WTC11 (cell line): Measurements from ENCODE around the gene TPM2. TPM values are rescaled to one million over a fixed set of nuclear protein-coding genes. Genes with fewer than 3 reads are reported as not detected.
A peak's percentile ranks its signal among the peaks of the same experiment; 100 is the strongest.

ENCODE experiments used
- ATAC-seq: fragments of 200-7000 bp; cut with Tn5 transposase; 2 replicates; pipeline ENCODE4 v1.10.0; 2021; ENCODE audit warnings: mild to moderate bottlenecking, moderate library complexity
- CTCF ChIA-PET: fragments of 300-600 bp; sonication (Branson Sonifier 250); formaldehyde crosslinking; loops from one replicate; lab custom pipeline; 2021; ENCODE audit warnings: antibody characterized with exemption; lab: Charles Lee
- POLR2A ChIA-PET: fragments of 350-600 bp; sonication (Branson Sonifier 250); formaldehyde crosslinking; loops from one replicate; lab custom pipeline; 2021; ENCODE audit warnings: antibody characterized with exemption; lab: Charles Lee
- DNase-seq: peaks from one replicate; pipeline ENCODE4 v3.0.0; 2021; ENCODE audit warnings: low spot score
- H3K27ac Mint-ChIP-seq: 2 replicates; pipeline ENCODE4 v1.8.0; 2021; ENCODE audit warnings: mixed read lengths
- H3K27me3 Mint-ChIP-seq: 2 replicates; pipeline ENCODE4 v1.8.0; 2021; ENCODE audit warnings: low read depth, mild to moderate bottlenecking, moderate library complexity, mixed read lengths
- H3K36me3 Mint-ChIP-seq: 2 replicates; pipeline ENCODE4 v1.8.0; 2021; ENCODE audit warnings: mixed read lengths
- H3K4me1 Mint-ChIP-seq: 2 replicates; pipeline ENCODE4 v1.8.0; 2022; ENCODE audit warnings: mixed read lengths
- H3K4me3 Mint-ChIP-seq: 2 replicates; pipeline ENCODE4 v1.8.0; 2021; ENCODE audit warnings: mild to moderate bottlenecking, moderate library complexity, mixed read lengths
- H3K9me3 Mint-ChIP-seq: 2 replicates; pipeline ENCODE4 v1.8.0; 2021; ENCODE audit warnings: mixed read lengths
- ARID4B ChIP-seq: sonication (generic); formaldehyde crosslinking; IDR thresholded peaks from 2 replicates; pipeline ENCODE4 v1.8.0; 2023; ENCODE audit warnings: missing genetic modification reagents, mild to moderate bottlenecking, borderline replicate concordance
- ATF1 ChIP-seq: sonication (generic); formaldehyde crosslinking; IDR thresholded peaks from 2 replicates; pipeline ENCODE4 v1.8.1; 2023; ENCODE audit warnings: mild to moderate bottlenecking, moderate library complexity, missing genetic modification reagents
- ETV6 ChIP-seq: sonication (generic); formaldehyde crosslinking; IDR thresholded peaks from 2 replicates; pipeline ENCODE4 v1.8.1; 2022; ENCODE audit warnings: mild to moderate bottlenecking, missing genetic modification reagents
- HMGXB4 ChIP-seq: sonication (generic); formaldehyde crosslinking; IDR thresholded peaks from 2 replicates; pipeline ENCODE4 v1.8.1; 2023; ENCODE audit warnings: mild to moderate bottlenecking, moderate library complexity, missing genetic modification reagents
- NFATC4 ChIP-seq: fragments of 250-450 bp; sonication (Bioruptor Pico); IDR thresholded peaks from 2 replicates; pipeline ENCODE4 v1.9.0; 2021; ENCODE audit warnings: mild to moderate bottlenecking
- SMAD4 ChIP-seq: sonication (generic); formaldehyde crosslinking; IDR thresholded peaks from 2 replicates; pipeline ENCODE4 v1.8.0; 2022; ENCODE audit warnings: mild to moderate bottlenecking, missing genetic modification reagents
- STAT6 ChIP-seq: sonication (generic); formaldehyde crosslinking; conservative IDR thresholded peaks from 2 replicates; pipeline ENCODE4 v1.8.1; 2023; ENCODE audit warnings: mild to moderate bottlenecking, low read depth, missing genetic modification reagents, moderate library complexity
- TP53 ChIP-seq: sonication (generic); formaldehyde crosslinking; IDR thresholded peaks from 2 replicates; pipeline ENCODE4 v1.8.1; 2023; ENCODE audit warnings: mild to moderate bottlenecking, missing genetic modification reagents
- ZNF219 ChIP-seq: sonication (generic); formaldehyde crosslinking; IDR thresholded peaks from 2 replicates; pipeline ENCODE4 v1.8.0; 2023; ENCODE audit warnings: missing genetic modification reagents, mild to moderate bottlenecking, borderline replicate concordance
- ZNF317 ChIP-seq: sonication (generic); formaldehyde crosslinking; IDR thresholded peaks from 2 replicates; pipeline ENCODE4 v1.8.1; 2023; ENCODE audit warnings: low read depth, mild to moderate bottlenecking, moderate library complexity, missing genetic modification reagents, borderline replicate concordance
- ZNF425 ChIP-seq: fragments of 250-450 bp; sonication (Bioruptor Pico); conservative IDR thresholded peaks from 2 replicates; pipeline ENCODE4 v1.9.0; 2021; ENCODE audit warnings: mild to moderate bottlenecking
- ZSCAN18 ChIP-seq: fragments of 250-450 bp; sonication (Bioruptor Pico); IDR thresholded peaks from 2 replicates; pipeline ENCODE4 v2.1.2; 2022; ENCODE audit warnings: mild to moderate bottlenecking, moderate library complexity
- total RNA-seq: library from RNA; stranded (reverse); gene quantifications from 3 replicates; pipeline ENCODE4 v1.2.3, GENCODE V29; 2021

Gene TPM2
- total RNA-seq, 1 experiment from 2014 or later, result 146 TPM

- no peak for TF ChIP-seq HMGXB4 (CRISPR knock-in tag)
- TF ChIP-seq TP53 (CRISPR knock-in tag), result no peak
- no peak for TF ChIP-seq ZNF317 (CRISPR knock-in tag)
- TF ChIP-seq STAT6, result no peak
- no peak for TF ChIP-seq ZNF425 (CRISPR knock-in tag)
- TF ChIP-seq ATF1 (CRISPR knock-in tag), result no peak
- no peak for TF ChIP-seq SMAD4
- TF ChIP-seq ZNF219 (CRISPR knock-in tag), result no peak
- TF ChIP-seq, all 79 proteins: peak for 0
Observed at GRCh38 chr9:35690294-35690613, 529 bp upstream of the TPM2 start (continued).

- ATAC-seq, result no peak
- no peaks in the 10 kb centered on the region for H3K27me3 Mint-ChIP-seq
- H3K9me3 Mint-ChIP-seq, result no peaks in the 10 kb centered on the region
- H3K4me3 Mint-ChIP-seq, result peak overlapping the region; percentile 91
- DNase-seq, result no peak
- 0 out of 2 replicates have a peak overlapping the region, but pooled peaks have one; percentile 48 for H3K27ac Mint-ChIP-seq
- CTCF ChIA-PET, result interaction anchor here (0.6 to 6.8 kb wide), 10 partner anchors 8 to 121 kb away, joined by 3 to 49 read pairs (median 19); partner anchors contain the start of genes ARHGEF39, CCDC107 and TESK1
- peaks cover 23% of the 10 kb centered on the region for H3K4me1 Mint-ChIP-seq
- H3K36me3 Mint-ChIP-seq, result peaks cover 22% of the 10 kb centered on the region
- POLR2A ChIA-PET, result interaction anchor here (0.6 to 5.2 kb wide), 10 partner anchors 8 to 1051 kb away, joined by 3 to 38 read pairs (median 4); partner anchors contain the start of genes ARHGEF39, CCDC107 and RMRP
- TF ChIP-seq ETV6 (CRISPR knock-in tag), result no peak
- TF ChIP-seq NFATC4 (CRISPR knock-in tag), result no peak
- TF ChIP-seq ARID4B (CRISPR knock-in tag), result no peak
- no peak for TF ChIP-seq ZSCAN18 (CRISPR knock-in tag)
Observed at GRCh38 chr9:35688558-35689541, 875 bp downstream of the TPM2 start.
